ENCODE measurements around the gene DPP7. TPM values are rescaled to one million over a fixed set of nuclear protein-coding genes. Genes with fewer than 3 reads are reported as not detected.

DPP7 gene
- total RNA-seq, 4 donors from 2014 or later = 71.4 to 139 (median 96.5) TPM

DNA sequence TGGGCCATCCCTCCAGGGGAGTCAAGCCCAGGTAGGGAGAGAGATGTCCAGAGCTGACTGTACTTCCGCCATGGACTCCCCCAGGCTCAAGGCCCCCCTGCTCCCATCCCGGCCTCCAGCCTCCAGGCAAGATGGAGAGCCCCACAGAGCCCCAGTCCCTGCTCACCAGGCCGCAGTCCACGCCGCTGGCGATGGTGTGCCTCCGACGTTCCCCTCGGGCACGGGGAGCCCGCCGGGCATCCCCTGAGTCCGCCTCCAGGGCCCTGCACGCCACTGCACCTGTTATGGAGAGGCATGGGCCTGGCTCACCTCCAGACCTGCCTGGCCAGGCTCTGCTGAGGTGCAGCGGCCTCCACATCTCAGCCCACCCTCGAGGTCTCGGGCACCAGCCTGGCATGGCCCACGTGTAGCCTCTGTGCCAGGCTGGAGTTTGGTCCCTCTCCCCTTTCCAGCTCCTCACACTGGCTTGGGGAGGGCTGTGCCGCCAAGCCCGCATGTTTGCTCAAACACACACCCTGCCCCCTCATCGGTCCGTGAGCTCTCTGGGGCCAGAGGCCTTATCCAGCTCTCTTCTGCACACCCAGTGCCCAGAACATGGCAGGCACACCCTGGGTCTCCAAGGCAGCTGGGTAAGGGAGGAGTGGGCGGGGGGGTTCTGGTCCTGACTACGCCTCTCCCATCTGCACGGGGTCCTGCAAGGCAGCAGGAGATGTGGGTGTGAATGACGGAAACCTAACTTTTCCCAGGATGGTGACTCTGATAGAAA is 48.3 kb downstream of the DPP7 start:
- Histone ChIP-seq H3K9me3 (no peaks in the 10 kb centered on the region), H3K4me1 (peaks cover 72% of the 10 kb centered on the region), H3K36me3 (no peaks in the 10 kb centered on the region), H3K27ac (no peak overlapping the region), H3K27me3 (peaks cover 18% of the 10 kb centered on the region), H3K4me3 (no peak overlapping the region)
- no peak for DNase-seq (ENCODE audit: low spot score in 2 of 2)
- WGBS = 94% methylated on average over 21 of the region's 26 CpGs
- no peak for TF ChIP-seq EP300 (IDR thresholded peaks at IDR 0.05)
- TF ChIP-seq POLR2AphosphoS5 (IDR thresholded peaks at IDR 0.05) = no peak
- TF ChIP-seq POLR2A (IDR thresholded peaks at IDR 0.05) = no peak
- TF ChIP-seq CTCF (IDR thresholded peaks at IDR 0.05) = no peak

DNA sequence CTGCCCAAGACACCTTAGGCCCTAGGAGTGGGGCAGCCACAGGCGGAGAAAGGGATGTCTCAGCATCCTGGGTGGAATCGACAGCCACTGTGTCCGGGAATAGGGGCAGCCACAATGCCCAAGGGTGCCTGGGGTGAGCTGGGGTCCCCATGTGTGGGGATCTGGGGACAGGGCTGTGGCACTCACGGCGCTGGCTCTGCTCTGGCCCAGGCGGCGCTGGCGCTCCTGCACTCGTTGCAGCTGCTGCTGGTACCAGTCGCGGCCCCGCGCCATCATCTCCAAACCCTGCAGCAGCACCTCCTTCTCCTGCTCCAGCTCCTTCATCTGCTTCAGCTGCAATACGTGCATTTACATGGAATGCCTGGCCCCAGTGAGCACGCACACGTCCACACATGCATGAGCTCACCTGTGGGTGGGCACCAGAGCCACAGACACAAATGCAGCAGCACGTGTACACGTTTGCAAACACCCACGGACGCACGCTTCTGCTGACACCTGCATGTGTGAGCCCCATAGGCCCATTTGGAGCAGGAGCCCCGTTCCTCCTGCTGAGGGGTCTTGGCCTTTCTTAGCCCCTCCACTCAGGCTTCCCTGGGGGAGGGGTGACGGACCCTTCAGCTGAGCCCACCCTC is 49.1 kb downstream of the DPP7 start:
- TF ChIP-seq EP300 (IDR thresholded peaks at IDR 0.05) = no peak
- no peak for TF ChIP-seq CTCF (IDR thresholded peaks at IDR 0.05)
- no peak for TF ChIP-seq POLR2A (IDR thresholded peaks at IDR 0.05)
- TF ChIP-seq POLR2AphosphoS5 (IDR thresholded peaks at IDR 0.05) = no peak
- H3K27me3 ChIP-seq = peaks cover 18% of the 10 kb centered on the region
- 90% methylated on average over 15 of the region's 23 CpGs for WGBS
- DNase-seq (ENCODE audit: low spot score in 2 of 2) = no peak
- H3K9me3 ChIP-seq = no peaks in the 10 kb centered on the region
- no peak overlapping the region for H3K27ac ChIP-seq
- H3K36me3 ChIP-seq = no peaks in the 10 kb centered on the region
- no peak overlapping the region for H3K4me3 ChIP-seq
- peaks cover 64% of the 10 kb centered on the region for H3K4me1 ChIP-seq

GRCh38 chr9:137064880-137065164 is 49.7 kb downstream of the DPP7 start:
- TF ChIP-seq POLR2A (IDR thresholded peaks at IDR 0.05) = no peak
- TF ChIP-seq POLR2AphosphoS5 (IDR thresholded peaks at IDR 0.05) = no peak
- TF ChIP-seq CTCF (IDR thresholded peaks at IDR 0.05) = no peak
- TF ChIP-seq EP300 (IDR thresholded peaks at IDR 0.05) = no peak
- Histone ChIP-seq H3K4me1 (peaks cover 59% of the 10 kb centered on the region), H3K4me3 (no peak overlapping the region), H3K27me3 (peaks cover 15% of the 10 kb centered on the region), H3K9me3 (no peaks in the 10 kb centered on the region), H3K27ac (no peak overlapping the region), H3K36me3 (no peaks in the 10 kb centered on the region)
- 53% methylated on average over 4 of the region's 12 CpGs for WGBS
- no peak for DNase-seq (ENCODE audit: low spot score in 2 of 2)

GRCh38 chr9:137064027-137064879 is 50.3 kb downstream of the DPP7 start:
- Histone ChIP-seq H3K4me1 (peaks cover 54% of the 10 kb centered on the region), H3K36me3 (no peaks in the 10 kb centered on the region), H3K9me3 (no peaks in the 10 kb centered on the region), H3K27me3 (peaks cover 9% of the 10 kb centered on the region), H3K4me3 (no peak overlapping the region), H3K27ac (no peak overlapping the region)
- no CpG with 5 or more reads among the region's 55 CpGs for WGBS
- TF ChIP-seq CTCF (IDR thresholded peaks at IDR 0.05) (peak; percentile 84 to 99), POLR2A (IDR thresholded peaks at IDR 0.05) (no peak), EP300 (IDR thresholded peaks at IDR 0.05) (no peak), POLR2AphosphoS5 (IDR thresholded peaks at IDR 0.05) (no peak)
- no peak for DNase-seq (ENCODE audit: low spot score in 2 of 2)

All from suprapubic skin (tissue), 4 donors.